GM12878 (cell line): ENCODE results near the gene ITGA11.

Experiments used
- CTCF ChIP-seq, 3 experiments: IDR thresholded peaks in 2 of 3; conservative IDR thresholded peaks in 1 of 3; 2 replicates each; pipeline ENCODE4 v1.5.1; 2011; ENCODE audit warnings: low read depth in 3 of 3, low read length in 3 of 3, mild to moderate bottlenecking in 3 of 3, control low read depth in 2 of 3, moderate library complexity in 2 of 3, inconsistent platforms in 1 of 3, mixed read lengths in 1 of 3; ENCODE audit not compliant: control insufficient read depth in 2 of 3, insufficient read depth in 1 of 3; ENCODE audit errors: extremely low read depth in 1 of 3
- POLR2A ChIP-seq: IDR thresholded peaks from 2 replicates; pipeline ENCODE4 v1.6.1; 2011; ENCODE audit warnings: low read depth, mild to moderate bottlenecking, low read length

- TF ChIP-seq CTCF (IDR thresholded peaks at IDR 0.05 in 2 of 3, conservative IDR thresholded peaks at IDR 0.05 in 1 of 3; ENCODE audit: control insufficient read depth in 2 of 3, extremely low read depth in 1 of 3, insufficient read depth in 1 of 3, low read depth in 3 of 3, low read length in 3 of 3) (no peak), POLR2A (no peak)
Measured at GRCh38 chr15:68435966-68436365, 4.0 kb upstream of the ITGA11 start.
